Ovary (tissue), 9 donors: Measurements from ENCODE around the gene ADCY6. TPM values are rescaled to one million over a fixed set of nuclear protein-coding genes. Genes with fewer than 3 reads are reported as not detected.

Experiments
- DNase-seq, 5 donors: peaks; one replicate each; pipeline ENCODE4 v3.0.0-alpha.2; 2019 to 2020
- H3K27ac ChIP-seq, 2 donors: fragments of 200-600 bp; one replicate each; pipeline versions ENCODE4 v1.5.1 to v1.8.0; 2019 to 2022
- H3K27me3 ChIP-seq: fragments of 200-600 bp; one replicate; pipeline ENCODE4 v1.8.0; 2022
- H3K36me3 ChIP-seq: fragments of 200-600 bp; sonication (generic); one replicate; pipeline ENCODE4 v1.5.1; 2019
- H3K4me1 ChIP-seq: one replicate; pipeline ENCODE4 v1.8.1; 2013; ENCODE audit warnings: mild to moderate bottlenecking, moderate library complexity; ENCODE audit not compliant: insufficient read depth
- H3K4me3 ChIP-seq: fragments of 200-600 bp; sonication (generic); one replicate; pipeline ENCODE4 v1.5.1; 2017
- H3K9me3 ChIP-seq, 2 donors: fragments of 200-600 bp in 1 of 2; sonication (generic) in 1 of 2; one replicate each; pipeline versions ENCODE4 v1.5.1 to v1.8.1; 2013 to 2019; ENCODE audit warnings: mild to moderate bottlenecking in 1 of 2, moderate library complexity in 1 of 2
- CTCF ChIP-seq, 3 donors: fragments of 450-650 bp in 2 of 3; fragments of 200-600 bp in 1 of 3; IDR thresholded peaks; one replicate each; pipeline versions ENCODE4 v1.5.1 to v1.8.0; 2016 to 2022; ENCODE audit warnings: antibody characterized with exemption in 3 of 3, mild to moderate bottlenecking in 1 of 3
- EP300 ChIP-seq: sonication (generic); formaldehyde crosslinking; IDR thresholded peaks from one replicate; pipeline ENCODE4 v1.6.1; 2017; ENCODE audit warnings: antibody characterized with exemption
- POLR2A ChIP-seq: fragments of 450-650 bp; IDR thresholded peaks from one replicate; pipeline ENCODE4 v1.6.1; 2017; ENCODE audit warnings: antibody characterized with exemption, mild to moderate bottlenecking, moderate library complexity
- WGBS, 3 donors: extraction: QIAGEN DNeasy Blood & Tissue Kit in 1 of 3; methylation state at CpG; one replicate each; pipeline versions ENCODE4 v1.1.5 to v1.1.7; 2013 to 2017; 5-methylcytosine and 5-hydroxymethylcytosine counted together
- intact Hi-C, 4 donors: fragments of 100-400 bp; cut with DNase I; formaldehyde crosslinking; loops; one replicate each; pipeline versions ENCODE4 v1.11.0 to v1.15.1; 2022 to 2023
- polyA plus RNA-seq, 2 donors: library from polyadenylated mRNA; stranded (reverse); fragments of 200-250 nt in 1 of 2; fragments of 350-450 nt in 1 of 2; fragmentation: Illumina TruSeq in 1 of 2; extraction: RNeasy Lipid Tissue Mini Kit (QIAGEN cat#74804) in 1 of 2; gene quantifications; one replicate each; pipeline ENCODE4 v1.2.3, GENCODE V29; 2013 to 2014
- total RNA-seq, 7 donors: library from RNA; depleted of rRNA in 2 of 7; stranded (reverse); fragments of >200 nt in 2 of 7; fragmentation: NEBNext Ultra II Directional in 3 of 7; extraction: Animal tissue kit (Norgen Biotek cat#: 25700) in 3 of 7; gene quantifications; one replicate each; pipeline versions ENCODE4 v1.1.0 to v1.2.4, GENCODE V29; 2016 to 2023
- donor health status: DM: no; HTN: no; CAD: no; lungs with moderate emphysema.
- donor health status: DM: no; HTN: no; CAD: no.
- donor health status: Bipolar disorder and iron deficiency.
- donor health status: DM: yes; HTN: yes; CAD: no.
- donor health status: DM: no; HTN: no; CAD: no.
- donor health status: DM: yes; HTN: yes; CAD: no.

The ADCY6 gene
- total and polyA plus RNA-seq, 9 donors = 14.8 to 83.3 (median 40.6) TPM

- Histone ChIP-seq H3K4me3 (no peak overlapping the region), H3K36me3 (no peaks in the 10 kb centered on the region), H3K27me3 (no peaks in the 10 kb centered on the region), H3K9me3 (no peaks in the 10 kb centered on the region), H3K4me1 (peaks cover 16% of the 10 kb centered on the region), H3K27ac (no peak overlapping the region)
- no peak for DNase-seq
- intact Hi-C loops = loop anchor here in 1 of 4 donors (5.0 kb wide), 1 partner anchor 273 kb away; no protein-coding TSS in a partner anchor
- TF ChIP-seq CTCF (IDR thresholded peaks at IDR 0.05) (no peak), POLR2A (no peak), EP300 (no peak)
- WGBS, 3 donors = 88 to 93% (median 88%) methylated on average over 10 of the region's 10 CpGs
Observed at GRCh38 chr12:48770756-48771155, 18.1 kb downstream of the ADCY6 start.

GRCh38 chr12:48768736-48769135 lies 20.2 kb downstream of the ADCY6 start:
- peaks cover 19% of the 10 kb centered on the region for H3K4me1 ChIP-seq
- H3K36me3 ChIP-seq = no peaks in the 10 kb centered on the region
- no peaks in the 10 kb centered on the region for H3K9me3 ChIP-seq
- DNase-seq = no peak
- intact Hi-C loops = no loop called here
- H3K4me3 ChIP-seq = no peak overlapping the region
- WGBS, 3 donors = 93 to 97% (median 94%) methylated on average over 9 of the region's 9 CpGs
- H3K27ac ChIP-seq = no peak overlapping the region
- TF ChIP-seq EP300 = no peak
- no peak for TF ChIP-seq POLR2A
- TF ChIP-seq CTCF (IDR thresholded peaks at IDR 0.05) = no peak
- H3K27me3 ChIP-seq = no peaks in the 10 kb centered on the region

- Histone ChIP-seq H3K4me1 (peaks cover 19% of the 10 kb centered on the region), H3K4me3 (no peak overlapping the region), H3K27me3 (no peaks in the 10 kb centered on the region), H3K9me3 (no peaks in the 10 kb centered on the region), H3K27ac (no peak overlapping the region), H3K36me3 (no peaks in the 10 kb centered on the region)
- DNase-seq = no peak
- TF ChIP-seq CTCF (IDR thresholded peaks at IDR 0.05) (no peak), POLR2A (no peak), EP300 (no peak)
- intact Hi-C loops = no loop called here
- 79 to 93% (median 83%) methylated on average over 2 of the region's 2 CpGs for WGBS, 3 donors
Observed at GRCh38 chr12:48768147-48768546, 20.7 kb downstream of the ADCY6 start.

- DNase-seq = no peak
- Histone ChIP-seq H3K27ac (no peak overlapping the region), H3K4me3 (no peak overlapping the region), H3K36me3 (no peaks in the 10 kb centered on the region), H3K27me3 (no peaks in the 10 kb centered on the region), H3K9me3 (no peaks in the 10 kb centered on the region), H3K4me1 (peaks cover 19% of the 10 kb centered on the region)
- intact Hi-C loops = no loop called here
- 67 to 78% (median 74%) methylated on average over 6 of the region's 6 CpGs for WGBS, 3 donors
- TF ChIP-seq EP300 (no peak), CTCF (IDR thresholded peaks at IDR 0.05) (no peak), POLR2A (no peak)
Observed at GRCh38 chr12:48767521-48767920, 21.4 kb downstream of the ADCY6 start.
